Neuron (in vitro differentiated cells): Measurements from ENCODE around the gene HOXB7.

Experiments used
- H2AFZ ChIP-seq: one replicate; pipeline ENCODE4 v1.6.1; 2013; ENCODE audit warnings: low read depth, mild to moderate bottlenecking, inconsistent platforms, low read length, moderate library complexity
- H3K27me3 ChIP-seq: one replicate; pipeline ENCODE4 v1.6.1; 2013; ENCODE audit warnings: low read length; ENCODE audit not compliant: insufficient read depth
- H3K36me3 ChIP-seq: one replicate; pipeline ENCODE4 v1.6.1; 2013; ENCODE audit warnings: low read length; ENCODE audit not compliant: insufficient read depth
- H3K4me1 ChIP-seq: one replicate; pipeline ENCODE4 v1.6.1; 2013; ENCODE audit warnings: low read length; ENCODE audit not compliant: insufficient read depth
- H3K4me3 ChIP-seq: 2 replicates; pipeline ENCODE4 v1.5.1; 2013; ENCODE audit warnings: mild to moderate bottlenecking, low read length, moderate library complexity
- H3K9me3 ChIP-seq: one replicate; pipeline ENCODE4 v1.6.1; 2013; ENCODE audit warnings: low read length

HOXB7 gene

DNA sequence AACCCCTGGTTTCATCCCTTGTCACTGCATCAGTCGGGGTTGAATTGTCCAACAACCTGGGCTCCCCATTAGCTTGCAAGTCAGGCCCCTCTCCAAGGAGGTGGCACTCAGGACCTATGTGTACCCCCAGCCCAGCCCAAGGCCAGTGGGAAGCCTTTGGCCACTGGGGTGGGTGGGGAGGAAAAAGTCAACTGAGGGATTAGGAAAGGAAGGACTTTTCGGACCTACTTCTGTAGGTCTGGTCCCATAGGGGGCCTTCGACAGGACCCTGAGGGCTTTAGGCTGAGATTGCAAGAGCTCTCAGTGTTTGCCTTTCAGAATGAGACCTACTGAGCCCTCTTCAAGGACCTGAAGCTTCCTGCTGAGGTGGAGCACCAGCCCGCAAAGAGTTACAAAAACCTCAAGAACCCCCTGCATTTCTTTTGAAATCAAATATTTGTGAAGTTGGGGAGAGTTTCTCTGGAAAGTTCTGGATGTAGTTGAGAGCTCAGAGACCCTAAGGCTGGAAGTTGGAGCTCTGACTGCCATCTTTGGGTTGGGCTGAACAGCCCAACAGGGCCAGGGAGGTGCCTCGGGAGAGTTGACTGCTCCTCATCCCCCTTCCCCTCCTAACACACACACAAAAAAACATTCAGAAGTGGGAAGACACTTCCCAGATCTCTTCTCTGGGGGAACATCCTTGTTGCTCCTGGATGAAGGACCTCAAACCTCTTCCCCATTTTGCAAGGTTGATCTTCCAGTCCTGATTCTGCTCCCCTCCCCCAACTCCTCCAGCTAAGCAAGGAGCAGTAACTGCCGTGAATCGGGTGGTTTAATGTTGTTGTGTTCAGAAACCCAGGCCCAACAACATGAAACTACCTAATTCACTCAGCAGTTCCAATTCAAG lies 21.1 kb upstream of the HOXB7 start:
- H2AFZ ChIP-seq = no peak overlapping the region
- no peaks in the 10 kb centered on the region for H3K4me1 ChIP-seq

DNA sequence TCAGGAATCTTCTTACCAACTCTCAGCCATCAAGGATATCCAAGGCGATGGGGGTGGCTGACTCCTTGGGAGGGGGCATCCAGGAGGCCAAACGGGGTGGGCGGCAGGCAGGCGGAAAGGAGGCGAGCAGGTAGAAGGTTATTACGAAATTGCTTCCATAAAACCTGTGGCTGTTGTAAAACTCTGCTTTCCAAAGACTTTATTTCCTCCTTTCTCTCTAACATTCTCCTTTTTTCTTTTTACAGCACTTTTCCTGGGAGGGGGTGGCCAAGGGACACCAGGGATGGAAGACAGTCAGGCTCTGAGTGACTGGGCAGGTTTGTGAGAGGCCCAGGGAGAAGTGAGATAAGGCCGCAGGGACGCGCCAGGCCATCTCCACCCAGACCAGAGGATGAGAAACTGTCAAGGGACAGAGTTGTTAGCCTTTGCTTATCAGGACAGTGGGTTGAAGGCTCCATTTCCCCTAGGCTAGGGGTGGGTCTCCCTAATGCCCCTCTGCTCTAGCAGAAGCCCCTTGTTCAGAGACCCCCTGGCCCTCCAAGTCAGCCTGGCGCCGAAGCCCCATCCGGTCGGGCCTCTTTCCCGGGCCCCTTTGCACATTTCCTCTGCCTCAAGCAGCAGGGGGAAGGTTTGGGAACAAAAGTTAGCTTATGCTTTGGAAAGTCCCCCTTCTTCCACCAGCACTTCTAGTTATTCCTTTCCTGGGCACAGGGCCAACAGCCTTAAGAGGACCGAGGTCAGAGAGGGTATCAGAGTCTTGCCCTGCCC lies 20.3 kb upstream of the HOXB7 start:
- H3K36me3 ChIP-seq = no peaks in the 10 kb centered on the region
- no peaks in the 10 kb centered on the region for H3K9me3 ChIP-seq
- H3K27me3 ChIP-seq = peaks cover 97% of the 10 kb centered on the region
- H3K4me1 ChIP-seq = no peaks in the 10 kb centered on the region
- no peak overlapping the region for H3K4me3 ChIP-seq
- no peak overlapping the region for H2AFZ ChIP-seq

More for the DNA sequence above, 21.1 kb upstream of the HOXB7 start:
- H3K4me3 ChIP-seq = no peak overlapping the region
- H3K27me3 ChIP-seq = peaks cover 94% of the 10 kb centered on the region
- no peaks in the 10 kb centered on the region for H3K36me3 ChIP-seq
- H3K9me3 ChIP-seq = no peaks in the 10 kb centered on the region

DNA sequence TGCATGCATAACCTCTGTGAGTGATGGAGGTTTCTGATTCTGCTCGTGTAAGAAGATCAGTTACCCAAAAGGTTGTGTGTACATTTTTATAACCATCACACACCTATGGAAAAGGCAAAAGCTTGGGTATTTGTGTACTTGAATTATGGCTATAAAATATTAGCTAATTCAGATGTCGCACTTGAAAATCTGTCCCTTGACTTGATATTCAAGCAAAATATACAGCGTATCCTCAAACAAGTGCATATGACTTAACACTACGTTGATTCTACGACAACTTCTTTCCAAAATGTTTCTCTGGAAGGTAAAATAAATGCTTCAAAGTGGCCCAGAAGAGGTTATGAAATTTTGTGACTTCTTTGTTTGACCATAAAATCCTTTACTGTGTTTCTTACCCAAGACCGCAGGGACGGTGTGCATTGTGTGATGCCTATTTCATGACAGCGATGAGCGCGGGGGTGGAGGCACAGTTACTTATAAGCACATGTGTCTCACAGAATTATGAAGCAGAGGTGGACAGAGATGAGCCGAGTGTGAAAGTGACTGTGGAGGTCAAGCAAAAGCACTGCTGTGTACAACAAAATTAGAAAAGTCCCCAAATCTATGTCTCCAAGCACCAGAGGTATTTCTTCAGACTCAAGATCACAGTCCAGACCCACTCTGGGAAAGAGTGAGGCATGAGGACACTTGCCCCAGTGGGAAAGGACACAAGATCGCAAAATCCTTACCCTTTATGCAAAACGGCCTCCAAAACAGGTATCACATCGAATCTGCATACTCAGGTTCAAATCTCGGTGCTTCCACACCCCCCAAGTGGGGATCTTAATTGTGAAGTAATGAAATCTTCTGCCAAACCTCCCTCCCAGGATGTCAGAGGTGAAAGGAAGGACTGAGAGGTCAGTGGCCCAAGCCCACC lies 19.4 kb upstream of the HOXB7 start:
- H3K4me3 ChIP-seq = no peak overlapping the region
- H2AFZ ChIP-seq = no peak overlapping the region
- no peaks in the 10 kb centered on the region for H3K36me3 ChIP-seq
- H3K27me3 ChIP-seq = peaks cover 97% of the 10 kb centered on the region
- H3K4me1 ChIP-seq = no peaks in the 10 kb centered on the region
- no peaks in the 10 kb centered on the region for H3K9me3 ChIP-seq

DNA sequence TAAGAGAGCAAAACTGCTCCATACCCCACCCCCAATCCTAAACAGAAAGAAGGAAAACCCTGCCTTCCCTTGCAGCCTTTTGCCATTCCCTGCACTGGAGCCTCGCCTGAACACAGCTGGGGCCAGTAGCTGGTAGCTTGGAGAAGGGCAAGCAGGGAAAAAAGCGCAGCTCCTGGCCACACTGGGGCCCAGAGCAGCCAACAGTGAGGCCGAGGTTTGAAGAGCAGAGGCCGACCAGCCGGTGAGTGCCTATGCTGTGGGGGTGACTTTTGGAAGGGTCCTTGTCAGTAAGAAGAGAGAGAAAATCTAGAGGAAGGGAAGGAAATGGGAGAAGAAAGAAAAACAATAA lies 18.6 kb upstream of the HOXB7 start:
- no peaks in the 10 kb centered on the region for H3K9me3 ChIP-seq
- peaks cover 97% of the 10 kb centered on the region for H3K27me3 ChIP-seq
- H3K4me3 ChIP-seq = no peak overlapping the region

DNA sequence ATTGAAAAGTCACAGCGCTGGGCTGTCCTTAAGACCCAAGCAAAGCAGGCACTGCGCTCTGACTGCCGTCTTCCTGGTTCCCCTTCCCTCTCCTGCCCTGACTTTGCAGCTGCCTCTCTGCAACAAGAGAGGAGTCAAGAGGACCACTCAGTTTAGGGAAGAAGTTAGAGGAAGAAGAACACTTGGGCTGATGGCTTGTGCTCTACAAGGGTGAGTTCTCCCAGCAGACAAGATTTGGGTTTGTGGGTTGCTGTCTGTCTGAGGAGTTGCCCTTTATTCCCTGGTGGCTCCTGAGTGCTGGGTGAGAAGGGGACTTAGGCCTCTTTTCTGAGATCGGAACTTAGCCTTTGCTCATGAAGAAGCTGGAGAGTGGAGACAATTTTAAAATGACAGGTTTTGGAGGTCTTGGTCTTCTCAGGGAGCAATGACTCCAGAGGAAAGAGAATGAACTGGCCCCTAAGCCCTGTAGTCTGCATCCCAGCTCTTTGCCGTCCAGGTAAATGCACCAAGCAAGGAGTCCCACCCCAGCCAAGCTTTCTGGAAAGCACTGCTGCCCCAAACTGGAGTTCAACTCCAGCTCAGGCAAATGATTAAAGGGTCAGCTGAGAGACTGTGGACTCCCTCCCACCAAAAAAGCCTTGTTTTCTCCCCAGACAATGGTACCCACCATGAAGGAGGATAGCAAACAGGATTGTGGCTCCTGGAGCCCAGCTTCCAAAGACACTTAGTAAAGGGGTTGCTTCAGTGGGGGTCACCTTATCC lies 18.0 kb upstream of the HOXB7 start:
- no peaks in the 10 kb centered on the region for H3K36me3 ChIP-seq
- no peak overlapping the region for H3K4me3 ChIP-seq
- H2AFZ ChIP-seq = no peak overlapping the region
- peaks cover 98% of the 10 kb centered on the region for H3K27me3 ChIP-seq
- peaks cover 5% of the 10 kb centered on the region for H3K4me1 ChIP-seq
- H3K9me3 ChIP-seq = no peaks in the 10 kb centered on the region

More for the DNA sequence above, 18.6 kb upstream of the HOXB7 start:
- H3K36me3 ChIP-seq = no peaks in the 10 kb centered on the region
- peaks cover 5% of the 10 kb centered on the region for H3K4me1 ChIP-seq
- H2AFZ ChIP-seq = no peak overlapping the region

DNA sequence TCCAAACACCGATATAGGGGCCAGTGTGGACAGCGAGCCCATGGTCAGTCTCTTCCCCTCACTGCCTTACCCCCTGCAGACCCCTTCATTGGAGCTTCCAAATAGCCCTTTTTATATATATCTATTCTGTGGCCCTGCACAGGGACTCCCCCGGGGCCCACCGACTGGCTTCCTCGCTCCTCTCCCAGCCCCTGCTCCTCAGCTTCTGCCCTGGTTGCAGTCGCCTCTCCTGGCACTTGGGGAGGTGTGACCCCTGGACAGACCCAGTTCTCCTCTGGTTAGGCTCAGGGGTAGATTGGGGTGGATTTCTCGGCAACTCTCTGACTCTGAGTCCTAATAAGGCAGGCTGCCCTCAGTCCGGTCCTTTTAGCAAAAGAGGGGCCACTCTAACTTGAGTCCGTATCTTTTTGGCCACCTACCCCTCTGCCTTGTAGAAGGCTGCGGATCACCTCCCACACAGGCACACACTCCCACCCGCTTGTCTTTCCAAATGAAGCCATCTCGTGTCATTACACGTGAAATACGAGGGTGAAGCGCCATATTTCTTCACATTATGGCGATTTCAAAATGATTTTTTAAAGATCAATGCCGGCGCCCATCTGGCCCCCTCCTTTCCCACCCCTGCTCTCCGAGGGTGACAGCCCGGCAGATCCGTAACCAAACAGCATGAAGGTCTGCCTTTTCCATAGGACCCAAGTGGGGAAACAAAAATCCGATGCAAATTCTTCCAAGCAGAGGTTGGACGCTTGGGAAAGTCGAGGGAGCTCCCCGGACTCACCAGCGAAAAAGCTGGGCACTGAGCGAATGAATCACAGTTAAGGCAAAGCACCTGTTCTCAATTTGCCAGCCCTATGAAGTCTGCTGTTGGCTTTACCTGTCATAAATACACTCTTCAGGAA lies 17.1 kb upstream of the HOXB7 start:
- Histone ChIP-seq H3K9me3 (no peaks in the 10 kb centered on the region), H3K4me1 (peaks cover 5% of the 10 kb centered on the region), H3K36me3 (no peaks in the 10 kb centered on the region), H3K4me3 (no peak overlapping the region), H3K27me3 (peaks cover 98% of the 10 kb centered on the region), H2AFZ (no peak overlapping the region)

DNA sequence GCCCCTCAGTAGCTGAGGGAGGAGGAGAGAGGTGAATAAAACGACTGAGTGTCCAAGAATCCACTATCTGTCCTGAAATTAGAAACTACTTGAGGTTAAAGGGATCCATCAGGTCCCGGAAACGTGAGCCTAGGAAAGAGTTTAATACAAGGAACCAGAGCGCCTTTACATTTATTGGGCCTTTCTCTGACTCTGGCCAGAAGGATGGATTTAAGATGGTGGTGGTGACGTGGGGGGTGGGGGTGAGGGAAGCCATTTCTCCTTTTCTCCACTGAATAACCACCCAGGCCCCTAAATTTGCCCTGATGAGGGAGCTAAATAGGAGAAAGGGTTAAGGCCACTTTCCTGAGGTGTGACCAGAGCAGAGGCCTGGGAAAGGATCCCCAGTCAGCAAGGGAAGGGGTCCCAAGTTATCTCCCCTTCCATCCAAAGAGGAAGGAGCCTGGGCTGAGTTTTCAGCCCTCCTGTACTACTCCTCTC lies 16.3 kb upstream of the HOXB7 start:
- peaks cover 98% of the 10 kb centered on the region for H3K27me3 ChIP-seq
- no peak overlapping the region for H3K4me3 ChIP-seq
- no peaks in the 10 kb centered on the region for H3K9me3 ChIP-seq
- no peak overlapping the region for H2AFZ ChIP-seq
- H3K4me1 ChIP-seq = peaks cover 5% of the 10 kb centered on the region
- no peaks in the 10 kb centered on the region for H3K36me3 ChIP-seq

DNA sequence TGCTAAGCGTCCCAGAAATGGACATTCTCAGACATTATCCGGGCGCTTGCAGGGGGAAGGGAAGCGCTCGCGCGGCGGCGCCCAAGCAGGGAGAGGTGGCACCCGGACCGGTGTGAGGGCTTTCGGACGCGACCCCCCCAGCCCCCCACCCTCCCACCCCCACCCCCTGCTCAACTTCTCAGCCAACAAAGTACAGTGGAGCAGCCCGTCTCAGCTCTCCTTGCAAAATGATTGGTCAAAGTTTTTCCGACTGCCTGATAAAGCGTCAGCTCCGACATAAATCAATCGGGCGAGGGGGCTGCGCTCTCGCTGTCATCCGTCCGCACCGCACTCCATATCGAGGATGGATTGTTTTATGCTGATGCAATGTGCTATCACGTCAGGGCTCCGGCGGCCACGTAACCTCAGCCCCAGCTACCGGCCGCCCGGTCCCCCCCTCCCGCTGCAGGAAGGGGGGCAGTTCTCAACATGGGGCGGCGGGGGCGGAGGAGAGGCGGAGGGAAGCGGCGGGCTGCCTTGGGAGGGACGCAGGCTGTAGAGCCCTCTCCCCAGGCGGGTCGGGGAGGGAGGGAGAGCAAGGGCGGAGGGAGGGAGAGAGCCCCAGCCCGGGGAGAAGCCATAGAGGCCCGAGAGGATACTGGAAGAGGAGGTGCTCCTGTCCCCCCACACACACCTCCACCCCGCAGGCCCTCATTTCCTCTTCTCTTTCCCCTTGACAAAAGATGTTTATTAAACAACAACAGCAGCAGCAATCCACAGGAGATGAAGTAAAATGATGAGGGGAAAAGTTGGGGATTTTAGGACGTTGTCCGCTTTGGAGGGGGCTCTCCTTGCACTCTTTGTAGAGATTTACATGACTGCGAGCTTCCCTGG lies 15.7 kb upstream of the HOXB7 start, which contains the start of gene HOXB9:
Gene HOXB9, minus strand, starts transcription at position 114 of the 873 bp plus-strand sequence. Its CDS starts 89 bp downstream, at position 25.
- H2AFZ ChIP-seq = no peak within 1 kb of the TSS
- peaks cover 5% of the 10 kb centered on the region for H3K4me1 ChIP-seq
- H3K4me3 ChIP-seq = no peak within 1 kb of the TSS
- H3K36me3 ChIP-seq = no peaks in the 10 kb centered on the region
- H3K27me3 ChIP-seq = peaks cover 98% of the 10 kb centered on the region
- no peaks in the 10 kb centered on the region for H3K9me3 ChIP-seq

DNA sequence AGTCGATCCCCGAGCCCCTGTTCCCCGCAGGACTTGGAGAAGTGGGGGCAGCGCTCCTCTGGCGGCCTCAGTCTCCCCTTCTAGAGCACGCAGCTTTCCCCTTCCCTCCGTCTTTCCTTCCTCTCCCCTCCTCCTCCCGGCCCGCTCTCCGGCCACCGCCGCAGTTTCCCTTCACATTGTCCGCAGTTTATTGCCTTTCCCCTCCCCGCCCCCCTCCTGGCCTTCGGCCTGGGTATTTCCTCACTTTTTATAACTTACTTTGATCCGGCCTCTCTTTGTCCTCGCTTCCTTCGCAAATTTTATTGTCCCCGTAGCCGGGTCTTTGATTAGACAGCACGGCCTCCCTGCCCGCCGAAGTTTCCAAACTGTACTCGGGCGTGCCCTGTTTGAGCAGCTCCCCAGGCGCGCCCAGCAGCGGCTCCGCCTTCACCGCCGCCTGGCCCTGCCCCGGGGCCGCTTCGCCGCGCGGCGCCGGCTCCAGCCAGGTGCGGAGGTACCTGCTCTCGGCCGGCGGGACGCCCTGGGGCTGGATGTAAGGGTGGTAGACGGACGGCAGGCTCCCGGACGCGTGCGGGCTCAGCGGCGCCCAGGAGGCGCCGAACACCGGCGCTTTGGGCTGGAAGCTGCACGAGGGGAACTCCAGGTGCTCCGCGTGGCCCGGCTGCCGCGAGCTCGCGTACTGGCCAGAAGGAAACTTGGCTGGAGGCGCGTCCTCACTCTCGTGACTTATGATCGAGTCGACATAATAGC lies 14.9 kb upstream of the HOXB7 start:
- H3K4me1 ChIP-seq = peaks cover 5% of the 10 kb centered on the region
- H3K9me3 ChIP-seq = no peaks in the 10 kb centered on the region
- no peak overlapping the region for H3K4me3 ChIP-seq

More for the DNA sequence above, 14.9 kb upstream of the HOXB7 start:
- Histone ChIP-seq H2AFZ (no peak overlapping the region), H3K36me3 (no peaks in the 10 kb centered on the region), H3K27me3 (peaks cover 98% of the 10 kb centered on the region)
